ENCODE data around the gene DLGAP1. TPM values are rescaled to one million over a fixed set of nuclear protein-coding genes. Genes with fewer than 3 reads are reported as not detected.

The DLGAP1 gene
- polyA plus RNA-seq, 1 experiment, result 0.09 TPM

- Histone ChIP-seq H3K27ac (ENCODE audit: low read depth, low read length) (no peak overlapping the region), H3K4me3 (ENCODE audit: low read depth, low read length) (no peak overlapping the region), H3K27me3 (ENCODE audit: control insufficient read depth, insufficient read depth, low read length) (no peaks in the 10 kb centered on the region), H3K9me3 (ENCODE audit: control insufficient read depth, insufficient read depth, low read length) (no peaks in the 10 kb centered on the region)
- TF ChIP-seq CTCF (IDR thresholded peaks at IDR 0.05; ENCODE audit: low read depth, low read length), result peak; percentile 81
- DNase-seq (ENCODE audit: low read depth, low spot score), result peak; percentile 13
- ChIA-PET POLR2A (no interaction called here), CTCF (interaction anchor here (0.6 to 2.5 kb wide), 19 partner anchors 8 to 954 kb away, joined by 3 to 35 read pairs (median 4); no protein-coding TSS in a partner anchor)
These were observed 348.6 kb downstream of the DLGAP1 start for GRCh38 chr18:4106407-4107033.

GRCh38 chr18:4102901-4103300, 352.2 kb downstream of the DLGAP1 start:
- Histone ChIP-seq H3K9me3 (ENCODE audit: control insufficient read depth, insufficient read depth, low read length) (no peaks in the 10 kb centered on the region), H3K27ac (ENCODE audit: low read depth, low read length) (no peak overlapping the region), H3K27me3 (ENCODE audit: control insufficient read depth, insufficient read depth, low read length) (no peaks in the 10 kb centered on the region), H3K4me3 (ENCODE audit: low read depth, low read length) (no peak overlapping the region)
- CTCF ChIA-PET, result no interaction called here
- POLR2A ChIA-PET, result no interaction called here
- no peak for DNase-seq (ENCODE audit: low read depth, low spot score)
- no peak for TF ChIP-seq CTCF (IDR thresholded peaks at IDR 0.05; ENCODE audit: low read depth, low read length)

- no peaks in the 10 kb centered on the region for H3K27me3 ChIP-seq (ENCODE audit: control insufficient read depth, insufficient read depth, low read length)
- CTCF ChIA-PET, result no interaction called here
These were observed 354.1 kb downstream of the DLGAP1 start for GRCh38 chr18:4101009-4101408.

GRCh38 chr18:4096486-4096885, 358.6 kb downstream of the DLGAP1 start:
- Histone ChIP-seq H3K4me3 (ENCODE audit: low read depth, low read length) (no peak overlapping the region), H3K9me3 (ENCODE audit: control insufficient read depth, insufficient read depth, low read length) (no peaks in the 10 kb centered on the region), H3K27me3 (ENCODE audit: control insufficient read depth, insufficient read depth, low read length) (no peaks in the 10 kb centered on the region), H3K27ac (ENCODE audit: low read depth, low read length) (no peak overlapping the region)
- TF ChIP-seq CTCF (IDR thresholded peaks at IDR 0.05; ENCODE audit: low read depth, low read length), result no peak
- POLR2A ChIA-PET, result no interaction called here
- DNase-seq (ENCODE audit: low read depth, low spot score), result no peak
- CTCF ChIA-PET, result interaction anchor here (2.2 kb wide), 1 partner anchor 10 kb away, joined by 12 read pairs; no protein-coding TSS in a partner anchor

More at GRCh38 chr18:4101009-4101408, 354.1 kb downstream of the DLGAP1 start:
- DNase-seq (ENCODE audit: low read depth, low spot score), result no peak
- POLR2A ChIA-PET, result no interaction called here
- Histone ChIP-seq H3K4me3 (ENCODE audit: low read depth, low read length) (no peak overlapping the region), H3K9me3 (ENCODE audit: control insufficient read depth, insufficient read depth, low read length) (no peaks in the 10 kb centered on the region), H3K27ac (ENCODE audit: low read depth, low read length) (no peak overlapping the region)
- TF ChIP-seq CTCF (IDR thresholded peaks at IDR 0.05; ENCODE audit: low read depth, low read length), result no peak

- ChIA-PET POLR2A (no interaction called here), CTCF (interaction anchor here (1.4 to 2.8 kb wide), 2 partner anchors 13 to 15 kb away, joined by 3 to 14 read pairs; no protein-coding TSS in a partner anchor)
- Histone ChIP-seq H3K4me3 (ENCODE audit: low read depth, low read length) (no peak overlapping the region), H3K9me3 (ENCODE audit: control insufficient read depth, insufficient read depth, low read length) (no peaks in the 10 kb centered on the region), H3K27ac (ENCODE audit: low read depth, low read length) (no peak overlapping the region), H3K27me3 (ENCODE audit: control insufficient read depth, insufficient read depth, low read length) (no peaks in the 10 kb centered on the region)
- no peak for DNase-seq (ENCODE audit: low read depth, low spot score)
- TF ChIP-seq CTCF (IDR thresholded peaks at IDR 0.05; ENCODE audit: low read depth, low read length), result no peak
These were observed 361.4 kb downstream of the DLGAP1 start for GRCh38 chr18:4093676-4094075.

Measured in AG04450 (cell line).